Calu3 (cell line): ENCODE data around the gene GOLGA6L24. TPM values are rescaled to one million over a fixed set of nuclear protein-coding genes. Genes with fewer than 3 reads are reported as not detected.
"Not testable (repeated sequence)": the region's sequence is repeated elsewhere in the genome, so short reads cannot be mapped to it uniquely, and the experiment has no call there.

Experiments
- BruUV-seq: library from RNA; stranded (reverse); fragments of 400-500 nt; replicated peaks from 2 replicates; lab custom pipeline; 2021; lab: Mats Ljungman, UMichigan
- CTCF ChIA-PET: fragments of 300-600 bp; sonication (Branson Sonifier 250); formaldehyde crosslinking; loops from one replicate; lab custom pipeline; 2022; ENCODE audit warnings: antibody characterized with exemption; lab: Charles Lee
- DNase-seq: peaks from one replicate; pipeline ENCODE4 v3.0.0; 2022
- H3K27ac Mint-ChIP-seq: one replicate; pipeline ENCODE4 v1.8.0; 2022; ENCODE audit warnings: mixed read lengths; ENCODE audit not compliant: unreplicated experiment
- H3K27me3 Mint-ChIP-seq: one replicate; pipeline ENCODE4 v1.8.0; 2022; ENCODE audit warnings: mixed read lengths; ENCODE audit not compliant: unreplicated experiment
- H3K36me3 Mint-ChIP-seq: one replicate; pipeline ENCODE4 v1.8.0; 2022; ENCODE audit warnings: mild to moderate bottlenecking, moderate library complexity, mixed read lengths; ENCODE audit not compliant: insufficient read depth, unreplicated experiment
- H3K4me1 Mint-ChIP-seq: one replicate; pipeline ENCODE4 v1.8.0; 2022; ENCODE audit warnings: mild to moderate bottlenecking, low read depth, mixed read lengths; ENCODE audit not compliant: unreplicated experiment
- H3K4me3 Mint-ChIP-seq: one replicate; pipeline ENCODE4 v1.8.0; 2022; ENCODE audit warnings: mild to moderate bottlenecking, low read depth, moderate library complexity, mixed read lengths; ENCODE audit not compliant: unreplicated experiment
- H3K9me3 Mint-ChIP-seq: one replicate; pipeline ENCODE4 v1.8.0; 2022; ENCODE audit warnings: low read depth, mixed read lengths; ENCODE audit not compliant: unreplicated experiment
- intact Hi-C: fragments of 100-400 bp; cut with micrococcal nuclease; formaldehyde crosslinking; loops from one replicate; pipeline ENCODE4 v1.10.0; 2022; ENCODE audit not compliant: unreplicated experiment
- total RNA-seq: library from RNA; stranded (reverse); gene quantifications from 2 replicates; pipeline ENCODE4 v1.2.3, GENCODE V29; 2022

The GOLGA6L24 gene
- total RNA-seq, 1 experiment from 2014 or later, result not detected

DNA sequence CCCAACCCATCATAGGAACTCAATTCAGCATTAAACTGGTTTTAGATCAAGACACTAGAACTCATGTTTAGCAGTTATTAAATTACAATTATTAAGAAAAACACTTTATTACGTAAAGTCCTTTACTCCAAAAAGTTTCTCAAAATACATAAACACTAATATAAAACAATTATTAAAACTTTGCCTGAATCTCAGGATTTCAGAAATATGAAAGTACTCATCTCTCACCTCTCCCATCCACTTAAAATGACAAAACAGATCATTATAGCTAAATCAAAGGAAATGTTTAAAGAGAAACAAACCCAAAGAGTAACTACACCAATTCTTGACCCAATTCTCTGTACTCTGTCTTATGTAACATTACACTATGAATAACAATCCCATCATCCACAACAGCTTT lies 38.2 kb downstream of the GOLGA6L24 start:
- H3K4me3 Mint-ChIP-seq, BruUV-seq, H3K36me3 Mint-ChIP-seq, H3K4me1 Mint-ChIP-seq, DNase-seq, intact Hi-C loops, H3K27me3 Mint-ChIP-seq, H3K9me3 Mint-ChIP-seq, CTCF ChIA-PET, H3K27ac Mint-ChIP-seq: not testable (repeated sequence)

- H3K4me3 Mint-ChIP-seq, DNase-seq, CTCF ChIA-PET, intact Hi-C loops, H3K36me3 Mint-ChIP-seq, BruUV-seq, H3K27me3 Mint-ChIP-seq, H3K4me1 Mint-ChIP-seq, H3K9me3 Mint-ChIP-seq, H3K27ac Mint-ChIP-seq: not testable (repeated sequence)
Observed at GRCh38 chr15:28318828-28319227, 39.1 kb downstream of the GOLGA6L24 start.

DNA sequence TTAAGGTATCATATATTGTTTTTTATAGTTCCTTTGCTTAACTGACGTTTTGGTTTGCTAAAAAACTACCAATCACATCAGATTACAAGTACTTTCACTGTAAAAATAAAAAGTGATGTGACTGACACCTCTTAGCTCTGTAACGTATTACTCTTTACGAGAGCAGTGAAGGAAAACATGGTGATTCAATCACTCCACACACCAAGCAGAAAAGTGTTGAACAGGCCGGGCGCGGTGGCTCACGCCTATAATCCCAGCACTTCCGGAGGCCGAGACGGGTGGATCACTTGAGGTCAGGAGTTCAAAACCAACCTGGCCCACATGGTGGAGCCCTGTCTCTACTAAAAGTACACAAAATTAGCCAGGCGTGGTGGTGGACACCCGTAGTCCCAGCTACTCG lies 39.8 kb downstream of the GOLGA6L24 start:
- DNase-seq, H3K4me1 Mint-ChIP-seq, intact Hi-C loops, H3K27me3 Mint-ChIP-seq, H3K9me3 Mint-ChIP-seq, H3K4me3 Mint-ChIP-seq, BruUV-seq, CTCF ChIA-PET, H3K36me3 Mint-ChIP-seq, H3K27ac Mint-ChIP-seq: not testable (repeated sequence)

GRCh38 chr15:28316958-28317357 lies 40.9 kb downstream of the GOLGA6L24 start:
- H3K4me3 Mint-ChIP-seq, BruUV-seq, DNase-seq, intact Hi-C loops, H3K36me3 Mint-ChIP-seq, H3K9me3 Mint-ChIP-seq, CTCF ChIA-PET, H3K27me3 Mint-ChIP-seq, H3K27ac Mint-ChIP-seq, H3K4me1 Mint-ChIP-seq: not testable (repeated sequence)

DNA sequence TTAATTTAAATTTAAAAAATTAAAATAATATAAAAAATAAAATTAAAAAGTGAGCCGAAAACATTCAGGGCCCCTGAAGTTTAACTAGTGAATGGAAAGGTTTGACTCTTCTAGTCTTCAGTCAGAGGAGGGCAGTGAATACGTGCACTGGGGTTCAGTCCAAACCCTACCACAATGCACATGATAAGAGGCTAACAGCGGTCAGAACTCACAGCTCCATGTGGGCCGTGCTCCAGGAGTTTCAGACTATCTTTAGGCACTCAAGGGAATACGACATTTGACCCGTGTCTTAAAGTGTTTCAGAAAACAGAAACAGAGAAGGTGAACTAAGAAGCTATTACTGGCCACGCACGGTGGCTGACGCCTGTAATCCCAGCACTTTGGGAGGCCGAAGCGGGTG lies 47.4 kb downstream of the GOLGA6L24 start:
- intact Hi-C loops, DNase-seq, BruUV-seq, CTCF ChIA-PET, H3K4me1 Mint-ChIP-seq, H3K9me3 Mint-ChIP-seq, H3K4me3 Mint-ChIP-seq, H3K27ac Mint-ChIP-seq, H3K36me3 Mint-ChIP-seq, H3K27me3 Mint-ChIP-seq: not testable (repeated sequence)

GRCh38 chr15:28308718-28309117 lies 49.2 kb downstream of the GOLGA6L24 start:
- H3K27ac Mint-ChIP-seq, H3K36me3 Mint-ChIP-seq, H3K27me3 Mint-ChIP-seq, intact Hi-C loops, DNase-seq, CTCF ChIA-PET, BruUV-seq, H3K4me3 Mint-ChIP-seq, H3K4me1 Mint-ChIP-seq, H3K9me3 Mint-ChIP-seq: not testable (repeated sequence)

Other genes with a start within 250 kb of the GOLGA6L24 start
- gene HERC2, start 35.9 kb downstream of the GOLGA6L24 start, total RNA-seq, result 18.0 and 19.7 TPM in 2 replicates
- gene GOLGA8F, start 20.6 kb upstream of the GOLGA6L24 start, total RNA-seq, result not detected in 2 replicates
- not detected in 2 replicates for gene GOLGA8G, start 174.9 kb upstream of the GOLGA6L24 start, total RNA-seq
- not detected in 2 replicates for gene GOLGA6L25, start 195.5 kb upstream of the GOLGA6L24 start, total RNA-seq